ENCODE measurements around the gene CIPC.

Gene CIPC

GRCh38 chr14:77071938-77072388, 26.1 kb upstream of the CIPC start:
- DNase-seq = peak; percentile 21

DNA sequence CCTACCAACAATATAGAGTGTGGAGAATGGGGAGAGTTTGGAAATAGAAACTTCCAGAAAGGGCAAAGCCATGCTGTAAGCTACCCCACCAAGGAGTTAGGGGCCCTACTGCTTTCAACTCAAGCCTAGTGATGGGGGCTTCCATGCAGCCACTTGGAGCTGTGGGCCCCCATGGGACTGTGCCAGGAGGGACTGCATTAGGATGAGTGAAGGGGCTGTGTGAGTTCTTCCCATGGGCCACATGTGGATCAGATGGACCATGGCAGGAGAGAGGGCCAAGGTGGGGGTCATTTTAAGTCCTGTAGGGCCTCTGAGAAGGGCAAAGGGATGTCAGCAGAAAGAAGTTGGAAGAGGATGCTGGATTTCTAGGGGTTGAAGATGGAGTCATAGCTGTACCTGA, 23.1 kb upstream of the CIPC start:
- DNase-seq = no peak

- DNase-seq = peak; percentile 22
These were observed 21.9 kb upstream of the CIPC start for GRCh38 chr14:77076113-77076631.

DNA sequence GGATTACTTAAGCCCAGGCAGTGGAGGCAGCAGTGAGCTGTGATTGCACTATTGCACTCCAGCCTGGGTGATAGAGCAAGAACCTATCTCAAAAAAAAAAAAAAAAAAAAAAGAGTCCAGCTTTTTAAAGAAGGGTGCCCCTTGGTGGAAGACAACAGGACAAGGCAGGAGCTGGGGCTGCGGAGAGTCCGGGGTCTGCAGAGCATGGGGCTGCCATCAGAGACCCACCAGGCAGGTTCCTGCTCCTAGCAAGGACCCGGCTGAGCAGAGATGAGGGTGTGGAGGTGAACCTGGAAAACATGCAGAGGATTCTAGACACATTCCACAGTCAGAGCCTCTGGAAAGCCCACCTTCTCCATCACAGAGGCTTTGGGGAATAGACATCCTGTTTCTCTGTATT, 21.0 kb upstream of the CIPC start:
- DNase-seq = no peak

- DNase-seq = no peak
These were observed 15.7 kb upstream of the CIPC start for GRCh38 chr14:77082356-77082755.

DNA sequence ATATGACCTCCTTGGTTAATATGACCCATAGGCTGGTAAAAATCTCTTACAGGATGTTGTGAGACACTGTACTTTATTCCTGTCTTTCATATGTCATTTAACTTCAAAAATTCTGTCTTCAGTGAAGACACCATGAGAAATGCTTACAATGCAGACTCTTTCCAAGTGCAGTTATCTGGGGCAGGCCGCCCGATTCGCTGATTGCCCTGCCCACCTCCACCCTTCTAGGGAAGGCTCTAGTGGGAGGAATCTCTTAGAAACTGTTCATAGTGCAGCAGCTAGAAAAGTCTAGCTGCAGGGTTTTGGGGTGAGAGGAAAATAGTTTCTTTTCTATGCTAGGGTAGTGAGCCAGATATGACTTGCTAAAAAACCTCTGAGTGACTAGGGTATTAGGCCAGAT, 15.0 kb upstream of the CIPC start:
- no peak for DNase-seq

DNA sequence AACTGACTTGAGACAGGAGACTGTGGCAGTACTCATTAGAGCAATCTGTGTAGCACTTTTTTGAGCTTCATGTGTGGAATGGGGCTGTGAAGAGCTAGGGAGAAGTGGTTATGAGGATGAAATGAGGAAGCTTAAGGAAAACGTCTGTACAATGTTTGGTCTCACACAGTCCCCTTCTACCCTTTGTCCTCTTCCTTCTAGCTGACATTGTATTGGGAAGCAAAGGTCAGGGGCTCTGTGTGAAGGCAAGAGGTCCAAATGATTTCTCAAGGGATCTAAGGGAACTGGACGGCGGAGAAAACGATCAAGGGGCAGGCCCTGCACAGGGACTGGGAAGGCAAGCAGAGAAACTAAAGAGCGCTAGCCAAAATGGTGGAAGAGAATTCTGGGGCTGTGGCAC, 13.1 kb upstream of the CIPC start:
- no peak for DNase-seq

DNA sequence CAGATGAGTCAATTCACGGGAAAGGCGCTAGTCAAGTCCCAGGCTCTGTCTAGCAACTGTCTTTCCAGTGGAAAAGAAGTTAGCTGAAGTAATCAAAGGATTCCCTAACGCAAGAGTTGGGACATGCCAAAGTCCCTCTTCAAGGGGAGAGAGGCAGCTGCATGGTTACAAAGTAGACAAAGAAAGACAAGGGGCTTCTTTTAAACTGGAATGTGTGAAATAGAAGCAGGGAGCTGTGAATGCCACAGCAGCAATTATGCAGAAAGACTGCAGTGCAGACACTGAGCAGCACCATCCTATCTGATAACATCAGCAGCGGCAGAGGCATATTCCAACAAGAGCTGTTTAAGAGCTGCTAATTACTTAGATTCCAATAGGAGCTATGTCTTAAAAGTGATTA, 12.5 kb upstream of the CIPC start:
- DNase-seq = no peak

DNA sequence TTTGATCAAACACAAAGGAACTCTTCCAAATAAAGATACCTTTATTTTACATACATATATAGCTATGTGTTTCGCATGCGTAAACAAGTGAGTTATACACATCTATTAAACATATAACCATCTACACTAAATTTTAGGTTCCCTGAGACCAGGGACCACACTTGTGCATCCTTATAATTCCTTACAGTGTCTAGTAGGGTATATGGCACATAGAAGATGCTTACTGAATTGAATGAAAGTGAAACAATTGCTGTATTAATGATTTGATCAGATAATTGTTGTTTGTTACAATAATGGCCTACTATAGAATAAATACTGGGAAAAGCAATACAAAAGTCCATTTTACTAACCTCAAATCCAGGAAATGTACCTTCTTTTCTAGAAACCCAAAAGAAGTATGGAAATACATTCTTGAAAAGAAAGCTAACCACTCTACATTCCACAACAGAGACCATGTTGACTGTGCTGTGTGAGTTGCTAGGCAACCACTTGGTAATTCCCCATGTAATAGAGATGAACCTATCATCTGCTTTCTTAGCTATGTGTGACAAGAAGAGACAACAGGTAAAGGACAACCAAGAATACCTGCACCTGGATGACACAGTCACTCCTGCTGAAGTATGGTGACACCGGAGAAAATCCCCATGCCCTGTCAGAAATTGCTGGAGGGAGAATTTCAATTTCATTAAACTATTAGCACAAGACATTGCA, 11.9 kb upstream of the CIPC start:
- DNase-seq = peak; percentile 23

DNA sequence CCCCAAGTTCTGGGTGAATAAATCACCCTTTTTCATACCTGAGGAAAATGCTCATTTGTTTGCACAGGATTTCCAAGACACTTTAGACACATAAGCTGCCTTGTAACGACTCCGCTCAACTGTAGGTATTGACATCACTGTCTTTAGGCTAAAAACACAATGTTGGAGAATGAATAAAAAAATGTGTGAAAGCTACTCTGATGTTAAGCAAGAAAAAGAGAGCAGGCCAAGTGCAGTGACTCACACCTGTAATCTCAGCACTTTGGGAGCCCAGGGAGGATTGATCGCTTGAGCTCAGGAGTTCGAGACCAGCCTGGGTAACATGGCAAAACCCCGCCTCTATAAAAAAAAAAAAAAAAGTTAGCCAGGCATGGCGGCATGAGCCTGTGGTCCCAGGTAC, 11.1 kb upstream of the CIPC start:
- no peak for DNase-seq

- no peak for DNase-seq
These were observed 10.4 kb upstream of the CIPC start for GRCh38 chr14:77087631-77088030.

GRCh38 chr14:77088219-77088618, 9.8 kb upstream of the CIPC start:
- DNase-seq = no peak

GRCh38 chr14:77088645-77089044, 9.4 kb upstream of the CIPC start:
- no peak for DNase-seq

DNA sequence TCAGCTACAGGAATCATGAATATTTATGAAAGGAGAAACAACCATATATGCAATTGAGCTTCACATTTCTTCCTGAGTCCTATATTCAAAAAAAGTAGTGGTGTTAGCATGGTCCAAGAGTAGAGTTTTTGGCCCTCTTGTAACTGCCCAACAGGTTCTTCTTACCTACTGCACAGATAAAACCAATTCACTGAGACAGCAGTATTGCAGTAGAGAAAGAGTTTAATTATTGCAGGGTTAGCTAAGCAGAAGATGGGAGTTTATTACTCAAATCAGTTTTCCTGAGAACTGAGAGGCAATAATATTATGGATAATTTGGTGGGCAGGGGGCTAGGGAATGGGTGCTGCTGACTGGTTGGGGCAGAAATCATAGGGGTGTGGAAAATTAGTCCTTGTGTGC, 6.5 kb upstream of the CIPC start:
- DNase-seq = no peak

DNA sequence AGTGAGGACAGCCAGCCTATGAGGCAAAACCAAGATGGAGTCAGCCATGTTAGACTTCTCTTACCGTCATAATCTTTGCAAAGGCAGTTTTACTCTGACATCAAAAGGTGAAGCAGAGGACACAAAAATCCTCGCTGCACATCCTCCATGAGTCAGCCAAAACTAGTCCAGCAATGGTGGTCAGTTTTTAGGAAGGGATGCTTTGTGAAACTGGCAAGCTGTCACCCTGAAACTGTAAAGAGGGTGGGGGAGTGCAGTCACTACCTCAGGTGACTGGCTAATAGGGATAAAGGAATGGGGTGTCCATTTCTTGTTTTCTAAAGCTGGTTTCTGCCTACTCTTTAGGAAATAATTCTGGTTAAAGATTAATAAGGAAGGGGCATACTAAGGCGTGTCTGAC, 5.4 kb upstream of the CIPC start:
- no peak for DNase-seq

DNA sequence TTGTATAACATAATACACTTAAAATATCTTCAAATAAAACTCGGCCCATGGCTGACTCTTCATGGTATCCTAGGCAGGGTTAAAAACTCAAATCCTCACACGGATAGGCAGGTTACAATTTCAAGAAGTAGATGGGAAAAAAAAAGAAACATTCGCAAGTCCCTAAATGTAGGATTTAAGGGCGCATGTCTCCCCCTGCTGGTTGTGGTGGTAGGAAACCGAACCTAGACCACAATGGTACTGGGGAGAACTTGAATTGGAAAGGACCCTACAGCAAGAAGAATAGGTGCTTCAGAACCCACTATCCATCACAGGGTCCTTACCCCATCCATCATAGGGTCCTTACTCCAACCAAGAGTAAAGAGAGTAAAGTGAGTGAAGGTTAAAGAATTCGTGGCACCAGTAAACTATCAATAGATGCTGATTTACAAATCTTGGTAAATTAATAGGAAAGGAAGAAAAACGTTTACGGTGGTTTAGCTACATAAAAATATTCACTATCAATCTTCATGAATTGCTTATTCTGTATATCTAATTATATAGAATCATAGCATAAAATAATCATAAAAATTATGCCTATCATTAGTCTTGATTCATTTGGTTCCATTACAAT, 3.3 kb upstream of the CIPC start:
- peak; percentile 68 for DNase-seq

GRCh38 chr14:77097006-77097699, 905 bp upstream of the CIPC start:
- peak; percentile 35 for DNase-seq

DNA sequence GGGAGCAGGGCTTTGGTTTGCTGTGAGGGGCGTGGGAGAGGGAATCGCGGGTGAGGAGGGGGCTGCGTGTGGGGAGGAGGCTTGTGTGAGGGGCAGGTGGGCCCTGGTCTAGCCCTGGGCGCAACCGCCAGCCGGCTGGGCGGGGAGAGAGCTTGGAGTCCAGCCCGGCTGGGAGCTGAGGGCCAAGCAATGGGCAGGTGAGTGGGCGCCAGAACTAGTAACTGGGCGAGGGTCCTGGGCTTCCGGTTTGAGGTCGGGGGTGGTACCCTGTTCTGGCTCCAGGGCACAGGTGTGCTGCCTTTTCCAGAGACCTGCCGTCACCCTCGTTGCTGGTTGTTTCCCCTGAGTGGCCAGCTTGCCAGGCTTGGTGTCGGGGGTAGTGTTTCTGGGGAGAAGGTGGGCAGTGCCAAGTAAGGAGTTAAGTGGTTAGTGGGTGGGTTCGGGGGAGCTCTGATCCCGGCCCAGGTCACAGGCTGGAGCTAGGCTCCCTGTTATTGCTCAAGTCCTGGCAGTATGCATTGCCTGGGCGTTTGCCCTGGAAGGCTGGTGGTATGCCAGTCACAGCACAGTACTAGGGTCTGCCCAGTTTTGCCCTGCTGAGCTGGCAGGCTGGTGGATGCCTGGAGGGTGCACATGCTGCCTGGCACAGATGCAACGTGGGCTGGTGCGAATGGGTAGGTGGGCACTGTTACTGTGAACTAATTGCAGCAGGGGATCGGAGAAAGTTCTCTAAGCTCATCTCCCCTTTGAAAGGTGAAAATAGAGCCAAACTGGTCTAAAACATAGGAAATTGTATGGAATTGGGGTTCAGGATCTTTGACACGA, 683 bp downstream of the CIPC start:
- peak; percentile 18 for DNase-seq

GRCh38 chr14:77099425-77100167, 1.5 kb downstream of the CIPC start:
- peak; percentile 80 for DNase-seq

GRCh38 chr14:77100961-77101360, 2.9 kb downstream of the CIPC start:
- DNase-seq = peak; percentile 56

DNA sequence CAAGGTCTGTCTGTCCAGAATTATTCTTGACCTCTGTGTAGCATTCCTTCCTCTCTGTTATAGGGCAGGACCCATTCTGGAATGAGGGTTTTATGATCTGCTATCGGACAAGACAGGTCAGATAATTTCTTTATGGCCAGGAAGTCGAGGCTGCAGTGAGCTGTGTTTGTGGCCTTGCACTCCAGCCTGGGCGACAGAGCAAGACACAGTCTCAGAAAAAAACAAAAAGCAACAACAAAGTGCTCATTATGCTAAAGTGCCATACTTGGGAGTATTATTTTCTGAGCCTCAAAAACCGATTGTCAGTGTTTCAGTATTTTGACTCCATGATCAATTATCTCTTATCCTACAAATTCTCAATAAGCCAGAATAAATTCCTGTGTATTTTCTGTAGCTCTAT, 4.1 kb downstream of the CIPC start:
- DNase-seq = no peak

DNA sequence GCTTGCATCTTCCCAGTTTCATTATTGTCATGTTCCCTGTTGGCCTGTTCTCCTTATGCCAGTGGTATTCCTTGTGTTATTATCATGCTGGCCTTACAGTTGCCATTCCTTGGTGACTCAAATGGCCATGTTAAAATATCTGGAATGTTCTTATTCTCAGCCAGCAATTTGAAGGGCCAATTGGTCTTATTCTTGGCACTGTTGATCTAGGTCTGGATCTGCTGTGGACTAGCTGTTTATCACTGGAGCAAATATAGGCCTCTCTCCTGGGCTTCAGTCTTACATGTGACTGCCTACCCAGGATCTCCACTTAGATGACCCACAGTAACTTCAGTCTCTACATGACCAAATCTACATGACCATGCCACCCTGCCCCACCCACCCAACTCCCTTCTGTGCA, 5.4 kb downstream of the CIPC start:
- no peak for DNase-seq

Data from HCEC 1CT (cell line).